ENCODE results near the gene RPS6KA3.
A peak's percentile ranks its signal among the peaks of the same experiment; 100 is the strongest.

RPS6KA3 gene

DNA sequence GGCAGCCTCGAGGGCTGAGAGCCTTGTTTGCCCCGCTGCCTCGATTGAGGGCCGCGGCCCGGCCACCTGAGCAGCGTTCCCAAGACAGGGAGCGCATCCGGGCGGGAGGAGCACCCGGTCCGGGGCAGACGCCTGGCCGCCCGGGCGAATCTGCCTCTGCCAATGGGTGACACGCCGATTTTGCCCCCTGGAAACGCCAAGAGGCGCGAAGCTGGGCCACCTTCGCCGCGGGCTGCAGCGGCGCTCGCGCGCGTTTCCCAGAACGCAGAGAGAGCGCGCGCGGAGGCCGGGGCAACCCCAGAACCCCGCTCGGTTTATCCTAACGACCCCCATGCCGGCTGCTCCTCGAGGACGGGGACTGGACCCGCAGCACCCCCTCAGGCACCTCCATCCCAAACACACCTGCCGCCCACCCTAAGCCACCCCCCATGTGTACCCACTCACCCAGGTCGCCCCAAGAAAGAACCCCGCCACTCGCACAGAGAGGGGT lies 150.6 kb downstream of the RPS6KA3 start:
- Histone ChIP-seq H3K18ac (ENCODE audit: low read depth in 1 of 2, low read length in 2 of 2) (no peak overlapping the region), H3K9ac (ENCODE audit: low read length) (no peak overlapping the region), H4K91ac (ENCODE audit: low read length) (no peak overlapping the region), H3K4ac (ENCODE audit: low read depth in 1 of 2, low read length in 2 of 2) (no peak overlapping the region), H3K36me3 (ENCODE audit: control insufficient read depth in 1 of 2, insufficient read depth in 2 of 2, low read depth in 1 of 2, low read length in 2 of 2) (no peaks in the 10 kb centered on the region), H3K4me2 (ENCODE audit: low read length, poor library complexity, severe bottlenecking) (peak overlapping the region; percentile 53), H4K8ac (ENCODE audit: low read length) (no peak overlapping the region), H3K27me3 (ENCODE audit: control insufficient read depth in 1 of 2, insufficient read depth in 1 of 2, low read length in 2 of 2) (peaks cover 6 to 36% of the 10 kb centered on the region in 2 experiments), H2BK5ac (ENCODE audit: low read depth, low read length, poor library complexity, severe bottlenecking) (no peak overlapping the region), H3K79me1 (replicated peaks; ENCODE audit: low read length, poor library complexity, severe bottlenecking) (no peaks in the 10 kb centered on the region), H3K27ac (ENCODE audit: low read length, poor library complexity, severe bottlenecking) (no peak overlapping the region), H2AK5ac (ENCODE audit: low read length, severe bottlenecking) (no peak overlapping the region), H2BK15ac (ENCODE audit: low read depth, poor library complexity, severe bottlenecking) (no peak overlapping the region), H2AFZ (ENCODE audit: low read depth, low read length) (no peak overlapping the region), H2BK12ac (ENCODE audit: low read length in 2 of 2) (no peak overlapping the region), H3K4me3 (ENCODE audit: insufficient read depth in 1 of 2, low read depth in 1 of 2, low read length in 2 of 2) (peak overlapping the region in 1 of 2 experiments; percentile 64), H3K4me1 (ENCODE audit: control insufficient read depth, insufficient read depth, low read depth, low read length) (peaks cover 6% of the 10 kb centered on the region), H2BK120ac (ENCODE audit: low read depth, low read length) (no peak overlapping the region), H3K9me3 (ENCODE audit: control insufficient read depth, low read length) (no peaks in the 10 kb centered on the region), H3K14ac (ENCODE audit: low read length in 2 of 2) (no peak overlapping the region), H3K23ac (ENCODE audit: low read length in 2 of 2) (no peak overlapping the region)
- WGBS = 4% methylated on average over 34 of the region's 47 CpGs
- no peak for DNase-seq

DNA sequence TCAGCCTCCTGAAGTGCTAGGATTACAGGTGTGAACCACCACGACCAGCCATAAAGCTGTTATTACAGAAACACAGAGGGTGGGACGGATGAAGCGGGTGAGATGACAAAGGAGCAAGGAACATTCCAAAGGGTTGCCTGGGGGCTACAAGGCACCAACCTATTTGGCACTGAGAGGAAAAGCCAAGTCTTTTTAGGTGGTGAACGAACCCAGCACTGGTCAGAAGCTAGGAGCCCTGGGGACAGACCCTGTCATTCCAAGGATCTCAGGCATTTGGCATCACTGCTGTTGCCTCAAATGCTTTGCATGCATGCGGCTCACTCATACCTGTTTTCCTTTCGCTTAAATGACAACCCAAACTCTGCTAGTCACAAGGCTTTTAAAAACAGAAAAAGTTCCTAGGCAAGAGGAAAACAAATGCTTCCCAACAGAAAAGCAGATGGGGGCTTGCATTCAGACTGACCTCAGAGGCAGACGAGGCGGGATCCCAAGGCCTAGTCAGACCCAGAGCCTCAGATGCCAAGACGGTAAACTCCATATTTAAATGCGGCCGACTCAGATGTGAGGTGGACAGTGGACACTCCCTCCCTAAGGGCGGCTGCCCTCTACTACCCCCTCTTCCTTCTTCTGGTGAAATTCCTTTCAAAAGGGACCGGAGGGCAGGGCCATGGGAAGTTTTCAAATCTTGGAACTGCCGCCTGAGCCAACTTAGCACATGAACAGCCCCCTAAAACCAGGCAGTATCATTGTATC lies 154.5 kb downstream of the RPS6KA3 start:
- Histone ChIP-seq H2AK5ac (ENCODE audit: low read length, severe bottlenecking) (no peak overlapping the region), H3K9ac (ENCODE audit: low read length) (no peak overlapping the region), H2BK120ac (ENCODE audit: low read depth, low read length) (no peak overlapping the region), H3K18ac (ENCODE audit: low read depth in 1 of 2, low read length in 2 of 2) (no peak overlapping the region), H4K91ac (ENCODE audit: low read length) (no peak overlapping the region), H2BK5ac (ENCODE audit: low read depth, low read length, poor library complexity, severe bottlenecking) (no peak overlapping the region), H3K4me1 (ENCODE audit: control insufficient read depth, insufficient read depth, low read depth, low read length) (peaks cover 6% of the 10 kb centered on the region), H3K9me3 (ENCODE audit: control insufficient read depth, low read length) (no peaks in the 10 kb centered on the region), H3K14ac (ENCODE audit: low read length in 2 of 2) (no peak overlapping the region), H2AFZ (ENCODE audit: low read depth, low read length) (no peak overlapping the region), H3K4me2 (ENCODE audit: low read length, poor library complexity, severe bottlenecking) (no peak overlapping the region), H3K23ac (ENCODE audit: low read length in 2 of 2) (no peak overlapping the region), H3K79me1 (replicated peaks; ENCODE audit: low read length, poor library complexity, severe bottlenecking) (no peaks in the 10 kb centered on the region), H3K4me3 (ENCODE audit: insufficient read depth in 1 of 2, low read depth in 1 of 2, low read length in 2 of 2) (no peak overlapping the region), H4K8ac (ENCODE audit: low read length) (no peak overlapping the region), H3K27me3 (ENCODE audit: control insufficient read depth in 1 of 2, insufficient read depth in 1 of 2, low read length in 2 of 2) (peaks cover 4 to 25% of the 10 kb centered on the region in 2 experiments), H3K36me3 (ENCODE audit: control insufficient read depth in 1 of 2, insufficient read depth in 2 of 2, low read depth in 1 of 2, low read length in 2 of 2) (no peaks in the 10 kb centered on the region), H2BK12ac (ENCODE audit: low read length in 2 of 2) (no peak overlapping the region), H3K4ac (ENCODE audit: low read depth in 1 of 2, low read length in 2 of 2) (no peak overlapping the region), H2BK15ac (ENCODE audit: low read depth, poor library complexity, severe bottlenecking) (no peak overlapping the region), H3K27ac (ENCODE audit: low read length, poor library complexity, severe bottlenecking) (no peak overlapping the region)
- no peak for DNase-seq
- 92% methylated on average over 13 of the region's 14 CpGs for WGBS

DNA sequence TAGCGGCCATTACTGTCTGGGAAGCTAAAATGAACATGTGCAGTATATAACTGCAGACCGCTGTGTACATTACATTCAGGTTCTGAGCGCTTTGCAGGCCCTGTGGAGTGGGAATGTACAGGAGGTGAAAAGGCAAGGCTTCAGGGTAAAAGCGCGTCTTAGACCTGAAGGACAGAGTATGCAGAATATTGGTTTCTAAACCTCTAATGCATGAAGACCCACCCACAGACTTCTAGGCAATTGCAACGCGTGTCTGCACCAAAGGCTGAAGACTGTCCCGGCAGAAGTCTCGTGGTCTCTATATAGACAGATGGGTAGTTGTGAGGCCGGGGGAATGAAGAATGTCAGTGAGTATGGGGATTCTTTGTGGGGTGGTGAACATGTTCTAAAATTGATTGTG lies 155.4 kb downstream of the RPS6KA3 start:
- Histone ChIP-seq H4K8ac (ENCODE audit: low read length) (no peak overlapping the region), H3K36me3 (ENCODE audit: control insufficient read depth in 1 of 2, insufficient read depth in 2 of 2, low read depth in 1 of 2, low read length in 2 of 2) (no peaks in the 10 kb centered on the region), H2AK5ac (ENCODE audit: low read length, severe bottlenecking) (no peak overlapping the region), H3K4me1 (ENCODE audit: control insufficient read depth, insufficient read depth, low read depth, low read length) (peaks cover 4% of the 10 kb centered on the region), H3K18ac (ENCODE audit: low read depth in 1 of 2, low read length in 2 of 2) (no peak overlapping the region), H2BK120ac (ENCODE audit: low read depth, low read length) (no peak overlapping the region), H3K9me3 (ENCODE audit: control insufficient read depth, low read length) (no peaks in the 10 kb centered on the region), H3K4ac (ENCODE audit: low read depth in 1 of 2, low read length in 2 of 2) (no peak overlapping the region), H2BK5ac (ENCODE audit: low read depth, low read length, poor library complexity, severe bottlenecking) (no peak overlapping the region), H4K91ac (ENCODE audit: low read length) (no peak overlapping the region), H3K23ac (ENCODE audit: low read length in 2 of 2) (no peak overlapping the region), H3K27me3 (ENCODE audit: control insufficient read depth in 1 of 2, insufficient read depth in 1 of 2, low read length in 2 of 2) (peaks cover 0 to 21% of the 10 kb centered on the region in 2 experiments), H3K4me2 (ENCODE audit: low read length, poor library complexity, severe bottlenecking) (no peak overlapping the region), H3K14ac (ENCODE audit: low read length in 2 of 2) (no peak overlapping the region), H3K4me3 (ENCODE audit: insufficient read depth in 1 of 2, low read depth in 1 of 2, low read length in 2 of 2) (no peak overlapping the region), H2BK15ac (ENCODE audit: low read depth, poor library complexity, severe bottlenecking) (no peak overlapping the region), H2BK12ac (ENCODE audit: low read length in 2 of 2) (no peak overlapping the region), H3K79me1 (replicated peaks; ENCODE audit: low read length, poor library complexity, severe bottlenecking) (no peaks in the 10 kb centered on the region), H3K9ac (ENCODE audit: low read length) (no peak overlapping the region), H3K27ac (ENCODE audit: low read length, poor library complexity, severe bottlenecking) (no peak overlapping the region), H2AFZ (ENCODE audit: low read depth, low read length) (no peak overlapping the region)
- DNase-seq = no peak
- 88% methylated on average over 10 of the region's 10 CpGs for WGBS

- Histone ChIP-seq H3K14ac (ENCODE audit: low read length in 2 of 2) (no peak overlapping the region), H3K4ac (ENCODE audit: low read depth in 1 of 2, low read length in 2 of 2) (no peak overlapping the region), H2AK5ac (ENCODE audit: low read length, severe bottlenecking) (no peak overlapping the region), H4K91ac (ENCODE audit: low read length) (no peak overlapping the region), H3K9ac (ENCODE audit: low read length) (no peak overlapping the region), H3K9me3 (ENCODE audit: control insufficient read depth, low read length) (no peaks in the 10 kb centered on the region), H3K4me3 (ENCODE audit: insufficient read depth in 1 of 2, low read depth in 1 of 2, low read length in 2 of 2) (no peak overlapping the region), H3K27ac (ENCODE audit: low read length, poor library complexity, severe bottlenecking) (no peak overlapping the region), H3K36me3 (ENCODE audit: control insufficient read depth in 1 of 2, insufficient read depth in 2 of 2, low read depth in 1 of 2, low read length in 2 of 2) (no peaks in the 10 kb centered on the region), H2BK15ac (ENCODE audit: low read depth, poor library complexity, severe bottlenecking) (no peak overlapping the region), H3K4me2 (ENCODE audit: low read length, poor library complexity, severe bottlenecking) (no peak overlapping the region), H3K23ac (ENCODE audit: low read length in 2 of 2) (no peak overlapping the region), H2BK5ac (ENCODE audit: low read depth, low read length, poor library complexity, severe bottlenecking) (no peak overlapping the region), H2BK120ac (ENCODE audit: low read depth, low read length) (no peak overlapping the region), H2AFZ (ENCODE audit: low read depth, low read length) (no peak overlapping the region), H3K4me1 (ENCODE audit: control insufficient read depth, insufficient read depth, low read depth, low read length) (no peaks in the 10 kb centered on the region), H3K27me3 (ENCODE audit: control insufficient read depth in 1 of 2, insufficient read depth in 1 of 2, low read length in 2 of 2) (peaks cover 0 to 46% of the 10 kb centered on the region in 2 experiments), H3K18ac (ENCODE audit: low read depth in 1 of 2, low read length in 2 of 2) (no peak overlapping the region), H3K79me1 (replicated peaks; ENCODE audit: low read length, poor library complexity, severe bottlenecking) (no peaks in the 10 kb centered on the region), H4K8ac (ENCODE audit: low read length) (no peak overlapping the region), H2BK12ac (ENCODE audit: low read length in 2 of 2) (no peak overlapping the region)
- no peak for DNase-seq
- 83% methylated on average over 1 of the region's 2 CpGs for WGBS
Measured at GRCh38 chrX:20101934-20102581, 164.7 kb downstream of the RPS6KA3 start.
